Suprapubic skin (tissue), 4 donors: Measurements from ENCODE around the gene TOR4A.

Source experiments
- CTCF ChIP-seq, 2 donors: fragments of 200-600 bp in 1 of 2; fragments of 450-650 bp in 1 of 2; sonication (generic) in 1 of 2; IDR thresholded peaks; one replicate each; pipeline ENCODE4 v1.5.1; 2016 to 2019; ENCODE audit warnings: antibody characterized with exemption in 2 of 2, mild to moderate bottlenecking in 1 of 2, moderate library complexity in 1 of 2
- POLR2A ChIP-seq, 2 donors: fragments of 450-650 bp; IDR thresholded peaks; one replicate each; pipeline ENCODE4 v1.6.1; 2017; ENCODE audit warnings: antibody characterized with exemption in 2 of 2, mild to moderate bottlenecking in 2 of 2, moderate library complexity in 2 of 2
- POLR2AphosphoS5 ChIP-seq, 3 donors: sonication (generic); formaldehyde crosslinking; IDR thresholded peaks; one replicate each; pipeline ENCODE4 v1.6.1; 2017; ENCODE audit warnings: antibody characterized with exemption in 3 of 3

GRCh38 chr9:137264067-137264466 is 13.5 kb upstream of the TOR4A start:
- TF ChIP-seq CTCF (IDR thresholded peaks at IDR 0.05) (no peak), POLR2A (IDR thresholded peaks at IDR 0.05) (no peak), POLR2AphosphoS5 (IDR thresholded peaks at IDR 0.05) (no peak)
